Occipital lobe (tissue), 3 donors: ENCODE measurements around the gene SHMT2. TPM values are rescaled to one million over a fixed set of nuclear protein-coding genes. Genes with fewer than 3 reads are reported as not detected.
"Not testable (repeated sequence)": the region's sequence is repeated elsewhere in the genome, so short reads cannot be mapped to it uniquely, and the experiment has no call there.

Experiments
- DNase-seq: peaks from one replicate; lab custom pipeline; 2025; lab: John Stamatoyannopoulos, UW
- small RNA-seq: library from RNA; depleted of rRNA; stranded (forward); fragments of <200 nt; gene quantifications from one replicate; pipeline ENCODE3, GENCODE V24; 2014
- total RNA-seq: library from RNA; depleted of rRNA; stranded (reverse); fragments of >200 nt; gene quantifications from one replicate; pipeline ENCODE4 v1.2.3, GENCODE V29; 2014

SHMT2 gene
- total RNA-seq, 1 donor from 2014 or later: 36.2 TPM

DNA sequence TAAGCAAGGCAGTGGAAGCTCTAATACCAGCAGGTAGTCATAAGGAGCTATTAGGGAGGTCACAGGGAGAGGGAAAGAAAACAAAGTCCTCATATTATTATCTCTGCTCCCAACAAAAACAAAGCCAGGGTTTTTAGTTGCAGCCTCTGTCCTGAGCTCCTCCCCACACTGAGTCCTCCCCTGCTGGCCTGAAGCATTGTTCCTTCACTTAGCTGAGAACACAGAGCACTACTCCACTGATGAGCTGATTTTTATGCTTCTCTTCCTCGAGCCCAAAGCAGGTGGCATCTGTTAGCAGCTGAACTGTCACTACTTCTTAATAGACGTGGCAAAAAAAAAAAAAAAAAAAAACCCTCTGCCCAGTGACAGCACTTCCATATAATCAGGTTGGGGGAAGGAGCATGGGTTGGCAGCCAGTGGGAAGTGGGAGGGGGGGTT, 31.9 kb downstream of the SHMT2 start:
- no peak for DNase-seq

GRCh38 chr12:57262126-57262822, 32.8 kb downstream of the SHMT2 start:
- DNase-seq: no peak

DNA sequence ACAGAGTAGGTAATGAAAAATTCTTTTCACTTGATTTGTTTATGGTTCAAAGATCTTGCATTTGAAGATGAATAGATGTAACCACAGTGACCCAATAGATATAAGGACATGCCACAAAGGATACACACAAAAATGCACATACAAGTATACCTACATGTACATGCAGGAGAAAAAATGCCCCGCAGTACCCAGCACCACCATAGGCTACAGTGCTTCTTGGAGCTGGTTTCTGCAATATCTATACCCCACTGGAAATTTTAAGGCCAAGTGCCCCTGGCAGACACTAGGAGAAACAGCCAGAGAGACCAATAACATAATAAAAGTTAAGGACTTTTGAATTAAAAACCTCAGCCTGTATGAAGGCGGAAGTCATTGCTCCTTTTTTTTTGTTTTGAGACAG, 33.6 kb downstream of the SHMT2 start:
- DNase-seq: no peak

- DNase-seq: no peak
Observed at GRCh38 chr12:57266681-57267080, 37.2 kb downstream of the SHMT2 start.

- no peak for DNase-seq
Observed at GRCh38 chr12:57268264-57268663, 38.8 kb downstream of the SHMT2 start.

- DNase-seq: no peak
Observed at GRCh38 chr12:57270966-57271470, 41.5 kb downstream of the SHMT2 start.

DNA sequence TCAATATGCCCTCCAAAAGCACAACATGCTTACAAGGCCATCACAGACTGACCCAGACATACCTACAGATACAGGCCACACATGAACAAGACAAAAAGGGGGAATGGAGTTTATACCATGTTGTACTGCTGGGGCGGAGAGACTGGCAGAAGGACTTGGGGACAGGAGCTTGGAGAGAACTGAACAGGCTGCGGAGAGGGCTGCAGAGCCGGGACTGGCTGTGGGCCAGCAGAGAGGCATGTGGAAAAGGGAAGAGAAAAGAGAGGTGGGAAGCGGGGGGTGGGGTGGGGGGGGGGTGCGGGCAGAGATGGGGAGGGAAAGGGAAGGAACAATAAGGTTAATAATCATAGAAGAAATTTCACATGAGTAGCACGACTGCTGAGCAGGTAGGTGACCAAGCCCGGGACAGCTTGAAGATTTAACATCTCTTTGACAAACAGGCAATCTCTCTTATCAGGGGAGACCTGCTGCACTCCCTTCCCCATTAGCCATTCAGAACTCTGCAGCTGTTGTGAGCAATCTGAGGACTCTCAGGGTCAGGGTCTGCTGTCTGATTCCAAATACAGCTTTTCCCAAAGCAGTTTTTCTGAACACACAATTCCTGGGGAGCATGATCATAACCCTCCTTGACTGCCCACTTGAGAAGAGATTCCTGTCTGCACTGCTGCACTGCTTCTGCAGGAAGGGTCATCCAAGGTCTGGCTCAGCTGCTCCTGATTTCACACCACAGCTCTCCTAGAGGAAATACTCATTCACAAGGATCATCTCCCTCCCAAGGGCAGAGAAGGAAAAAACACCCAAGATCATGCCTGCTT, 43.0 kb downstream of the SHMT2 start:
- no peak for DNase-seq

- DNase-seq: no peak
Observed at GRCh38 chr12:57273516-57273915, 44.0 kb downstream of the SHMT2 start.

- not testable (repeated sequence) for DNase-seq
Observed at GRCh38 chr12:57276233-57276632, 46.7 kb downstream of the SHMT2 start.

- no peak for DNase-seq
Observed at GRCh38 chr12:57276935-57277563, 47.5 kb downstream of the SHMT2 start.

GRCh38 chr12:57278465-57279381, 49.2 kb downstream of the SHMT2 start:
- no peak for DNase-seq

GRCh38 chr12:57280211-57281062, 50.9 kb downstream of the SHMT2 start:
- peak; percentile 57 for DNase-seq

DNA sequence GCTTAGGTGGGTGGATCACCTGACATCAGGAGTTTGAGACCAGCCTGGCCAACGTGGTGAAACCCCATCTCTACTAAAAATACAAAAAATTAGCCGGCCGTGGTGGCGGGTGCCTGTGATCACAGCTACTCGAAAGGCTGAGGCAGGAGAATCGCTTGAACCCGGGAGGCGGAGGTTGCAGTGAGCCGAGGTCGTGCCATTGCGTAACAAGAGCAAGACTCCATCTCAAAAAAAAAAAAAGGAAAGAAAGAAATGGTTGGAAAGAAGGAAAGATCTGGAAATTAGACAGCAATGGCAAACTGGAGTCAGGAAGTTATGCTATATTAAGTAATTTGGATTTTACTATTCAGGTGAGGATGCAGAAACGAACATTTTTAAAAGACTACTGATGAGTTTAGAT, 52.6 kb downstream of the SHMT2 start:
- DNase-seq: not testable (repeated sequence)

Small RNA genes within 50 kb of the gene (small RNA-seq; reads per million reads assigned to genes)
- not detected for gene MIR1228

Other genes with a start within 250 kb of the SHMT2 start
- 10.6 TPM for gene ZBTB39, start 223.2 kb upstream of the SHMT2 start, total RNA-seq
- gene TAC3, start 213.2 kb upstream of the SHMT2 start, total RNA-seq: 1.6 TPM
- not detected for gene MYO1A, start 179.6 kb upstream of the SHMT2 start, total RNA-seq
- 7.6 TPM for gene NEMP1, start 150.9 kb upstream of the SHMT2 start, total RNA-seq
- 33.2 TPM for gene NAB2, start 140.6 kb upstream of the SHMT2 start, total RNA-seq
- 4.7 TPM for gene STAT6, start 118.3 kb upstream of the SHMT2 start, total RNA-seq
- gene LRP1, start 101.2 kb upstream of the SHMT2 start, total RNA-seq: 65.4 TPM
- gene LRP1-AS, start 82.1 kb upstream of the SHMT2 start, total RNA-seq: not detected
- 0.78 TPM for gene NXPH4, start 12.9 kb upstream of the SHMT2 start, total RNA-seq
- gene STAC3, start 21.5 kb downstream of the SHMT2 start, total RNA-seq: 0.94 TPM
- 21.7 TPM for gene R3HDM2, start 201.3 kb downstream of the SHMT2 start, total RNA-seq
- not detected for gene INHBC, start 205.1 kb downstream of the SHMT2 start, total RNA-seq
- gene INHBE, start 225.6 kb downstream of the SHMT2 start, total RNA-seq: not detected
- 0.16 TPM for gene GLI1, start 230.1 kb downstream of the SHMT2 start, total RNA-seq